T-helper 1 cell treated with Interleukin-12 subunit alpha and Interleukin-12 subunit beta and Interleukin-4 antibody, amounts not matched to agents 30 μg/mL and 1 μg/mL, for 36 hours (primary cell): ENCODE data around the gene KANSL2.
"Not testable (repeated sequence)": the region's sequence is repeated elsewhere in the genome, so short reads cannot be mapped to it uniquely, and the experiment has no call there.

Source experiments
- H3K27ac Mint-ChIP-seq: one replicate; pipeline ENCODE4 v1.8.0; 2021; ENCODE audit warnings: mild to moderate bottlenecking, mixed read lengths
- H3K27me3 Mint-ChIP-seq: one replicate; pipeline ENCODE4 v1.8.0; 2021; ENCODE audit warnings: low read depth, mixed read lengths
- H3K36me3 Mint-ChIP-seq: one replicate; pipeline ENCODE4 v1.8.0; 2021; ENCODE audit warnings: low read depth, mixed read lengths
- H3K4me1 Mint-ChIP-seq: one replicate; pipeline ENCODE4 v1.8.0; 2021; ENCODE audit warnings: low read depth, mixed read lengths
- H3K4me3 Mint-ChIP-seq: one replicate; pipeline ENCODE4 v1.8.0; 2021; ENCODE audit warnings: mild to moderate bottlenecking, moderate library complexity, mixed read lengths
- H3K9me3 Mint-ChIP-seq: one replicate; pipeline ENCODE4 v1.8.0; 2021; ENCODE audit warnings: mixed read lengths

KANSL2 gene

GRCh38 chr12:48668996-48669395, 13.0 kb downstream of the KANSL2 start:
- no peaks in the 10 kb centered on the region for H3K27me3 Mint-ChIP-seq
- H3K9me3 Mint-ChIP-seq: no peaks in the 10 kb centered on the region
- H3K27ac Mint-ChIP-seq: no peak overlapping the region
- H3K36me3 Mint-ChIP-seq: peaks cover 33% of the 10 kb centered on the region
- H3K4me3 Mint-ChIP-seq: no peak overlapping the region
- peaks cover 4% of the 10 kb centered on the region for H3K4me1 Mint-ChIP-seq

GRCh38 chr12:48659863-48660262, 22.2 kb downstream of the KANSL2 start:
- peaks cover 3% of the 10 kb centered on the region for H3K4me1 Mint-ChIP-seq
- no peaks in the 10 kb centered on the region for H3K9me3 Mint-ChIP-seq
- H3K27me3 Mint-ChIP-seq: no peaks in the 10 kb centered on the region
- H3K36me3 Mint-ChIP-seq: peaks cover 39% of the 10 kb centered on the region
- H3K27ac Mint-ChIP-seq: no peak overlapping the region
- no peak overlapping the region for H3K4me3 Mint-ChIP-seq

- Mint-ChIP-seq H3K4me1 (peaks cover 5% of the 10 kb centered on the region), H3K27ac (no peak overlapping the region), H3K4me3 (no peak overlapping the region), H3K9me3 (no peaks in the 10 kb centered on the region), H3K36me3 (peaks cover 26% of the 10 kb centered on the region), H3K27me3 (no peaks in the 10 kb centered on the region)
These were observed 30.4 kb downstream of the KANSL2 start for GRCh38 chr12:48651681-48652080.

- peaks cover 23% of the 10 kb centered on the region for H3K36me3 Mint-ChIP-seq
- H3K9me3 Mint-ChIP-seq, H3K4me1 Mint-ChIP-seq, H3K4me3 Mint-ChIP-seq, H3K27ac Mint-ChIP-seq, H3K27me3 Mint-ChIP-seq: not testable (repeated sequence)
These were observed 36.7 kb downstream of the KANSL2 start for GRCh38 chr12:48645354-48645753.

GRCh38 chr12:48643011-48643410, 39.0 kb downstream of the KANSL2 start:
- Mint-ChIP-seq H3K27me3 (no peaks in the 10 kb centered on the region), H3K9me3 (peaks cover 6% of the 10 kb centered on the region), H3K4me1 (peaks cover under 1% of the 10 kb centered on the region), H3K36me3 (peaks cover 25% of the 10 kb centered on the region), H3K4me3 (no peak overlapping the region), H3K27ac (no peak overlapping the region)

GRCh38 chr12:48641752-48642555, 40.1 kb downstream of the KANSL2 start:
- H3K9me3 Mint-ChIP-seq, H3K4me3 Mint-ChIP-seq, H3K4me1 Mint-ChIP-seq, H3K27ac Mint-ChIP-seq, H3K27me3 Mint-ChIP-seq: not testable (repeated sequence)
- peaks cover 24% of the 10 kb centered on the region for H3K36me3 Mint-ChIP-seq

GRCh38 chr12:48640854-48641253, 41.2 kb downstream of the KANSL2 start:
- H3K4me1 Mint-ChIP-seq: no peaks in the 10 kb centered on the region
- H3K4me3 Mint-ChIP-seq: no peak overlapping the region
- H3K36me3 Mint-ChIP-seq: peaks cover 21% of the 10 kb centered on the region
- H3K9me3 Mint-ChIP-seq: peaks cover 6% of the 10 kb centered on the region
- H3K27ac Mint-ChIP-seq: no peak overlapping the region
- no peaks in the 10 kb centered on the region for H3K27me3 Mint-ChIP-seq

GRCh38 chr12:48640428-48640827, 41.6 kb downstream of the KANSL2 start:
- no peaks in the 10 kb centered on the region for H3K27me3 Mint-ChIP-seq
- H3K4me1 Mint-ChIP-seq: no peaks in the 10 kb centered on the region
- H3K4me3 Mint-ChIP-seq: no peak overlapping the region
- H3K27ac Mint-ChIP-seq: no peak overlapping the region
- H3K9me3 Mint-ChIP-seq: peaks cover 6% of the 10 kb centered on the region
- H3K36me3 Mint-ChIP-seq: peaks cover 21% of the 10 kb centered on the region

- Mint-ChIP-seq H3K27ac (no peak overlapping the region), H3K36me3 (no peaks in the 10 kb centered on the region), H3K4me1 (no peaks in the 10 kb centered on the region), H3K4me3 (no peak overlapping the region), H3K9me3 (no peaks in the 10 kb centered on the region), H3K27me3 (peaks cover 11% of the 10 kb centered on the region)
These were observed 51.0 kb downstream of the KANSL2 start for GRCh38 chr12:48631071-48631470.

GRCh38 chr12:48630346-48630745, 51.7 kb downstream of the KANSL2 start:
- no peaks in the 10 kb centered on the region for H3K36me3 Mint-ChIP-seq
- H3K9me3 Mint-ChIP-seq: no peaks in the 10 kb centered on the region
- H3K4me1 Mint-ChIP-seq: no peaks in the 10 kb centered on the region
- H3K27ac Mint-ChIP-seq: no peak overlapping the region
- peaks cover 11% of the 10 kb centered on the region for H3K27me3 Mint-ChIP-seq
- H3K4me3 Mint-ChIP-seq: no peak overlapping the region

- no peaks in the 10 kb centered on the region for H3K36me3 Mint-ChIP-seq
- peaks cover 9% of the 10 kb centered on the region for H3K27me3 Mint-ChIP-seq
- no peaks in the 10 kb centered on the region for H3K9me3 Mint-ChIP-seq
- H3K4me1 Mint-ChIP-seq: no peaks in the 10 kb centered on the region
- no peak overlapping the region for H3K27ac Mint-ChIP-seq
- H3K4me3 Mint-ChIP-seq: no peak overlapping the region
These were observed 52.5 kb downstream of the KANSL2 start for GRCh38 chr12:48629541-48629940.

GRCh38 chr12:48627556-48627955, 54.5 kb downstream of the KANSL2 start:
- Mint-ChIP-seq H3K4me3 (no peak overlapping the region), H3K36me3 (no peaks in the 10 kb centered on the region), H3K9me3 (no peaks in the 10 kb centered on the region), H3K4me1 (no peaks in the 10 kb centered on the region), H3K27me3 (peaks cover 11% of the 10 kb centered on the region), H3K27ac (no peak overlapping the region)

- H3K36me3 Mint-ChIP-seq: not testable (repeated sequence)
These were observed 59.0 kb downstream of the KANSL2 start for GRCh38 chr12:48622997-48623396.

GRCh38 chr12:48618541-48618940, 63.5 kb downstream of the KANSL2 start:
- Mint-ChIP-seq H3K27me3 (peaks cover 35% of the 10 kb centered on the region), H3K36me3 (no peaks in the 10 kb centered on the region), H3K4me1 (no peaks in the 10 kb centered on the region), H3K9me3 (no peaks in the 10 kb centered on the region), H3K27ac (no peak overlapping the region), H3K4me3 (no peak overlapping the region)

More at GRCh38 chr12:48622997-48623396, 59.0 kb downstream of the KANSL2 start:
- not testable (repeated sequence) for H3K4me3 Mint-ChIP-seq, H3K27ac Mint-ChIP-seq, H3K9me3 Mint-ChIP-seq, H3K4me1 Mint-ChIP-seq
- H3K27me3 Mint-ChIP-seq: peaks cover 20% of the 10 kb centered on the region

GRCh38 chr12:48615681-48616080, 66.4 kb downstream of the KANSL2 start:
- H3K9me3 Mint-ChIP-seq: peaks cover 8% of the 10 kb centered on the region
- H3K36me3 Mint-ChIP-seq: no peaks in the 10 kb centered on the region
- no peak overlapping the region for H3K27ac Mint-ChIP-seq
- no peak overlapping the region for H3K4me3 Mint-ChIP-seq
- peaks cover 37% of the 10 kb centered on the region for H3K27me3 Mint-ChIP-seq
- no peaks in the 10 kb centered on the region for H3K4me1 Mint-ChIP-seq
